Endothelial cell (in vitro differentiated cells): ENCODE results near the gene AGO1. TPM values are rescaled to one million over a fixed set of nuclear protein-coding genes. Genes with fewer than 3 reads are reported as not detected.

Source experiments
- DNase-seq: peaks from one replicate; pipeline ENCODE4 v3.0.0; 2021; ENCODE audit warnings: low spot score
- H3K27ac Mint-ChIP-seq: one replicate; pipeline ENCODE4 v1.8.0; 2021; ENCODE audit warnings: mixed read lengths, inconsistent platforms; ENCODE audit not compliant: unreplicated experiment
- H3K27me3 Mint-ChIP-seq: one replicate; pipeline ENCODE4 v1.8.0; 2021; ENCODE audit warnings: mild to moderate bottlenecking, moderate library complexity, mixed read lengths, inconsistent platforms; ENCODE audit not compliant: unreplicated experiment
- H3K36me3 Mint-ChIP-seq: one replicate; pipeline ENCODE4 v1.8.0; 2021; ENCODE audit warnings: mild to moderate bottlenecking, low read depth, mixed read lengths, inconsistent platforms; ENCODE audit not compliant: unreplicated experiment
- H3K4me1 Mint-ChIP-seq: one replicate; pipeline ENCODE4 v1.8.0; 2021; ENCODE audit warnings: mild to moderate bottlenecking, mixed read lengths, inconsistent platforms; ENCODE audit not compliant: unreplicated experiment
- H3K4me3 Mint-ChIP-seq: one replicate; pipeline ENCODE4 v1.8.0; 2021; ENCODE audit warnings: mild to moderate bottlenecking, mixed read lengths, inconsistent platforms; ENCODE audit not compliant: unreplicated experiment
- H3K9me3 Mint-ChIP-seq: one replicate; pipeline ENCODE4 v1.8.0; 2021; ENCODE audit warnings: mixed read lengths, inconsistent platforms; ENCODE audit not compliant: unreplicated experiment
- CTCF ChIP-seq: fragments of 200-600 bp; sonication (generic); IDR thresholded peaks from one replicate; pipeline ENCODE4 v1.5.0; 2021; ENCODE audit warnings: antibody characterized with exemption; ENCODE audit not compliant: unreplicated experiment
- total RNA-seq: library from RNA; stranded (reverse); fragmentation: NEBNext Ultra II Directional; extraction: Animal tissue kit (Norgen Biotek cat#: 25700); gene quantifications from one replicate; pipeline ENCODE4 v1.2.1, GENCODE V29; 2021; ENCODE audit not compliant: unreplicated experiment

AGO1 gene
- total RNA-seq, 1 donor from 2014 or later, result 41.1 TPM

GRCh38 chr1:35881850-35882273 is 1.1 kb upstream of the AGO1 start:
- no peaks in the 10 kb centered on the region for H3K9me3 Mint-ChIP-seq
- H3K36me3 Mint-ChIP-seq, result no peaks in the 10 kb centered on the region
- no peak overlapping the region for H3K27ac Mint-ChIP-seq
- H3K27me3 Mint-ChIP-seq, result peaks cover 4% of the 10 kb centered on the region
- H3K4me1 Mint-ChIP-seq, result peaks cover 36% of the 10 kb centered on the region
- H3K4me3 Mint-ChIP-seq, result peak overlapping the region; percentile 40
- no peak for TF ChIP-seq CTCF
- DNase-seq, result no peak

GRCh38 chr1:35882586-35882944 is 444 bp upstream of the AGO1 start:
- no peak for TF ChIP-seq CTCF
- Mint-ChIP-seq H3K27ac (no peak overlapping the region), H3K4me1 (peaks cover 43% of the 10 kb centered on the region), H3K27me3 (peaks cover 4% of the 10 kb centered on the region), H3K4me3 (peak overlapping the region; percentile 40), H3K36me3 (no peaks in the 10 kb centered on the region), H3K9me3 (no peaks in the 10 kb centered on the region)
- no peak for DNase-seq

GRCh38 chr1:35883635-35884101 is 659 bp downstream of the AGO1 start:
- H3K27ac Mint-ChIP-seq, result no peak overlapping the region
- no peak for TF ChIP-seq CTCF
- H3K4me1 Mint-ChIP-seq, result peaks cover 53% of the 10 kb centered on the region
- H3K27me3 Mint-ChIP-seq, result peaks cover 4% of the 10 kb centered on the region
- DNase-seq, result peak; percentile 54
- H3K9me3 Mint-ChIP-seq, result no peaks in the 10 kb centered on the region
- peaks cover 4% of the 10 kb centered on the region for H3K36me3 Mint-ChIP-seq
- peak overlapping the region; percentile 97 for H3K4me3 Mint-ChIP-seq

GRCh38 chr1:35884934-35885333 is 1.9 kb downstream of the AGO1 start:
- peak overlapping the region; percentile 48 for H3K4me3 Mint-ChIP-seq
- peaks cover 6% of the 10 kb centered on the region for H3K36me3 Mint-ChIP-seq
- DNase-seq, result no peak
- H3K27ac Mint-ChIP-seq, result peak overlapping the region; percentile 6
- H3K9me3 Mint-ChIP-seq, result no peaks in the 10 kb centered on the region
- TF ChIP-seq CTCF, result no peak
- peaks cover 56% of the 10 kb centered on the region for H3K4me1 Mint-ChIP-seq
- peaks cover 4% of the 10 kb centered on the region for H3K27me3 Mint-ChIP-seq

GRCh38 chr1:35885961-35886558 is 3.1 kb downstream of the AGO1 start:
- DNase-seq, result peak; percentile 41
- H3K27ac Mint-ChIP-seq, result peak overlapping the region; percentile 58
- peaks cover 56% of the 10 kb centered on the region for H3K4me1 Mint-ChIP-seq
- H3K9me3 Mint-ChIP-seq, result no peaks in the 10 kb centered on the region
- H3K4me3 Mint-ChIP-seq, result peak overlapping the region; percentile 9
- no peak for TF ChIP-seq CTCF
- peaks cover 4% of the 10 kb centered on the region for H3K27me3 Mint-ChIP-seq
- peaks cover 10% of the 10 kb centered on the region for H3K36me3 Mint-ChIP-seq
